A673 (cell line): ENCODE data around the gene ADAMTS9.

Source experiments
- CTCF ChIP-seq: fragments of 300-800, 200-600 bp; sonication (generic); conservative IDR thresholded peaks from 2 replicates; pipeline ENCODE4 v1.5.1; 2017; ENCODE audit warnings: low read depth, mild to moderate bottlenecking, antibody characterized with exemption, low read length, moderate library complexity, mixed read lengths
- EZH2 ChIP-seq: fragments of 200-600 bp; sonication (generic); IDR thresholded peaks from 2 replicates; pipeline ENCODE4 v1.6.1; 2017; ENCODE audit warnings: borderline replicate concordance, low read depth, mild to moderate bottlenecking, mixed read lengths, antibody characterized with exemption, low read length; ENCODE audit not compliant: poor library complexity, severe bottlenecking

DNA sequence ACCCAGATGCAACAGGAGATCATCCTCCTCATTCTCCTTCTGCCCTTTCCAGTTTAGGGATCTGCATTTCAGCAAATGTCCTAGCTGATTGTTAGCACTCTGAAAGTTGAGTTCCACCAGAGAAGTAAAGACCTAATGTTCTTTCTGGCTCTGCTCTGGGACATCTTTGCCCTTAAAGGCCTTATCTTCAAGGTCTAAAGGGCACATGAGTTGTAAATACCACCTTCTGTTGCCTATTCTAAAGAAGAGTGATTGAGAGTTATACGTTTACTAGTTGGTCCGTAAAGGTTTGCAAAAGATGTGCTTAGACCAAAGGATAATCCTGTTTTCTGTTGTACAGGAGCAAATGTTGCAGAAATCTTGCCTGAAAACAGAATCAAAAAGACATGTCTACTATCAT is 151.6 kb downstream of the ADAMTS9 start:
- TF ChIP-seq CTCF = no peak
- TF ChIP-seq EZH2 = no peak
